HG03045 (cell line): ENCODE results near the gene KSR2.

Source experiments
- ATAC-seq: cut with Tn5 transposase; IDR thresholded peaks from one replicate; pipeline ENCODE4 v1.9.1; 2021; ENCODE audit warnings: mild to moderate bottlenecking, moderate library complexity; ENCODE audit not compliant: unreplicated experiment

The KSR2 gene

DNA sequence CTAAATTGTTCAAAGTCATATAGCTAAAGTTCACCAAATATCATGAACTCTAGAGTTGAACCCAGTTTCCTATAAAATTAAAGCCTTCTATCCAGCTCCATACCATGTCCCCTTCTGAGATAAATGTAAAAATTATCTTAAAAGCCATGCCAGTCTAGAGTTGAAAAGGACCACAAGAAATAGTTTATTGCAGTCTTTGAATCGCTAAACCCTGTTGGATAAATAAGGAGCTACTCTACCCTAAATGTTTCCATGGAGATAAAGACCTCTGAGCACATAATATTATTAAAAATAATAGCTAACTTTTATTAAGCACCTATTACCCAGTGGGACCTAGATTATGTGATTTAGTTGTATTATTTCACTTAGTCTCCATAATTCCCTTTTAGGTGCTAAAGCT, 379.8 kb downstream of the KSR2 start:
- no peak for ATAC-seq

DNA sequence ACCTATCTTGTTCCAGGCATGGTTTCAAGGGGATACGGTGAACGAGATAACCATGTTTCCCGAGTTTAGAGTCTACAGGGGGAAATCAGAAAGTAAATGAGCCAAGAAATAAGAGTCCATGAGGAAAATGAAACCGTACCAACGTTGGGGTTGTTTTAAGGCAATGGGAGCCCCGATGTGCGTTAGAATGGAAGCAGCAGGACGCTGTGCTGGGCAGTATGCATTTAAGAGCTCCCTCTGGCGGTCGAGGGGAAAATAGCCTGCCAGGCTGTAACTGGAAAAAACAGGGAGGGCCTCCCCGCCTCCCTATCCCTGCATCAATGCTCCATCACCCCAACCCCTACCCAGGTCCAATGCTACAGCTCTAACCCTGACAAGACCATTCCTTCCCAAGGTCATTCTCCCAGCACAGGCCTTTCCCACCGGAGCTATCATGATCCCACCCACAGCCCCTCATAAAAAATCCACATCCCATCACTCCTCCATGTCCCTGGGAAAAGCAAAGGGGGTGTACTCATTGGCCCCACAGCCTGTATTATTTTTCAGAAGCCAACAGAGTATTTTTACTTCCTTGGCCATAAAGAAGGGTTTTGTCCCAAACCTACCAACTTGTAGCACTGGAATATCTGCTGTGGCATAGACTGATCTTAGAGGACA, 381.0 kb downstream of the KSR2 start:
- ATAC-seq = no peak

DNA sequence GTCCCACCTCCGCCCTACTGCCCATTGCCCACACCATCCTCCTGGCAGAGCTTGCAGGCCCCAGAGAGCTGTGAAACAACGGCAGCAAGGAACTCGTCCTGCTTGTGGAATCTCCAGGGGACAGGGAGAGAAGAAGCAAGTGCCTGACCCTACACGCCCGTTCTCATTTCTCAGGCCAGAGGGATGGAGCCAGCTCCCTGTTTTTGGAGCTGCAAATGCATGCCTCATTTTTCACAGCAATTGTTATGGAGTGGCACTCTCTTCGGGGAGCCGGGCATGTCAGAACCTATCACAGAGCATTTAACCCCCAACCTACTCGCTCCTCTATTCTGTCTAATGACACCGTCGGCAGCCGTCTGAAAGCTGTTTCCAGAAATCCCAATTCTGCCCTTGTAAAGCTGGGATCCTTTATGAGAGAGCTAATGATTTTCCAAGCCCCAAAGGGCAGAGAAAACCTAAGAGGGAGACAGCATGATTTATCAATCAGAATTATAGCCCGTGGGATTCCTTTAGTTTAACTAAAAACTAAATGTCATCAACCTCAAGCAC, 385.0 kb downstream of the KSR2 start:
- no peak for ATAC-seq

DNA sequence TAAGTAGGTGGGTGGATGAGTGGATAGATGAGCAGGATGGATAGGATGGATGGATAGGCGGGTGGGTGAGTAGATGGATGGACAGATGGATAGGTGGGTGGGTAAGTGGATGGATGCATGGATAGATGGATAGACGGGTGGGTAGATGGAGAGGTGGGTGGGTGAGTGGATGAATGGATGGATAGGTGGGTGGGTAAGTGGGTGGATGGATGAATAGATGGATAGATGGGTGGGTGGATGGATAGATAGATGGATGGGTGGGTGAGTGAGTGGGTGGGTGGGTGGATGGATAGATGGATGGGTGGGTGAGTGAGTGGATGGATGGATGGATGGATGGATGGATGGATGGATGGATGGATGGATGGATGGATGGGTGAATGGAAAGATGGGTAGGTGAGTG, 385.7 kb downstream of the KSR2 start:
- no peak for ATAC-seq

DNA sequence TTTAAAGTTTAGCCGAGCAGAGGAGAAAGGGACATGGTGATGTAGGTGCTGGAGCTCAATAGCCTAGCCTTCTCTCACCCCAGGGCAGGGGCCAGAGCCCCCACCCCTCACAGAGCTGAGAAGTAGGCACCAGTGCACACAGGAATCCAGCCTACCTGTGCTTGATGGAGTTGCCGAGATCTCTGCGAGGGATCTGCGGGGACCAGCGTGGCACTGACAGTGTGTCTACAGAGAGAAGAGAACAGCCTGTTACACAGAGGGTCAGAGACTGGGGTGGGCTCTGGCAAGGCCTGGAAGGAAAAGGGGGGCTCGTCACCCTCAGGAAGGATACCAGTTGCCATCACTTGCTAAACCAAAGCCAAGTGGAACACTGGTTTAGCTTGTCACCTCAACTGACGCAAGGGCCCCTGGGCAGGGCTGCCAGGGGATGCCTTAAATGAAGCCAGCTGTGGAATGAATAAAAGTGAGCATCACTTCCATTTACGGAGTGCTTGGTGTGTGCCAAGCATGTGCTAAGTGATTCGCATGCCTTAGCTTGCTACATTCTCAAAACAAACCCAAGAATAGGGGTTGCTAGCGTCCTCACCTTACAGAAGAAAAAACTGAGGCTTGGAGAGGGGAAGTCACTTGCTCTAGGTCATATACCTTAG, 386.5 kb downstream of the KSR2 start:
- ATAC-seq = no peak

DNA sequence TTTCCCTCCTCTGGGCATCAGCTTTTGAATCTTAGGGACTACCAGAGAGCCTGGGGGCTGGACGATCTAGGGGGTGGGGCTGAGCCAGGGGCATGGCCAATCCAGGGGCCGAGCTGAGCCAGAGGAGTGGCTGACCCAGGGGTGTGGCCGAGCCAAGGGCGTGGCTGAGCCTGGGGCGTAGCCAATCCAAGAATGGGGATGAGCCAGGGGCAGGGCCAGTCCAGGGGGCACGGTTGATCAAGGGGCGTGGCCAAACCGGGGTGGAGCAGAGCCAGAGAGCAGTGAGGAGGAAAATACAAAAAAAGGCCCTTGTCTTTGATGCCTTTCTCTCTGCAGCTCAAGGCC, 388.1 kb downstream of the KSR2 start:
- no peak for ATAC-seq

DNA sequence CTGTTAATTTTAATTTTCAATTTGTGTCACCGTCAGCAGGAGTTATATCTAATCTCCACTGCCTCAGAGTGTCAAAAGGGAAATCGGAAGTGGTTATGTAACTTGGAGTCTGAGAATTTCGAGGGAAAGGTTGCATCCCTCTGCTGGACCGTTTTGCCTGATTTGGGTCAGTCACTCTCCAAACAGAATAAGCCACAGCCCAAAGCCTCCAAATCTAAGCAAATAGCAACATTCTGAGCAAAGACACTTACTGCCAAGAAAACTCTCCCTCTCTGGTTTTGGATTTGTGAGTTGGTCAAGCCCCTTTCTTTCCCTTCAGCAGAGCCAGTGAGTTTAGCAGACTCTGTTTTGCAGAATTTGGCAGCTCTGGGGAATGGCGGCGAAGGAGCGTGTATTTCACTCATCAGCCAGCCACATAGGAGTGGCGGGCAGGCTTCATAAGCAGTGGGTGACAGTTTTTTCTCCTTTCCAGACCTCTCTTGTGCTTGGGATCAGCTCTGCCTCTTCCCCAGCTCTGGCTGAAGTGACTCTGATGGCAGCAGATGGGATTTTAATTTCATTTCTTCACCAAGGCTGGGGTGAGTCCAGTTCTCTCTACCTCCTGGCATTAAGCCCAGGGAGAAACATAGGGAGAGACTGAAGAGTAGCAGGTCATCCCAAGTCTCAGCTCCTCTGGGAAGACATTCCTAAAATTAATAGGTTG, 388.6 kb downstream of the KSR2 start:
- ATAC-seq = no peak

DNA sequence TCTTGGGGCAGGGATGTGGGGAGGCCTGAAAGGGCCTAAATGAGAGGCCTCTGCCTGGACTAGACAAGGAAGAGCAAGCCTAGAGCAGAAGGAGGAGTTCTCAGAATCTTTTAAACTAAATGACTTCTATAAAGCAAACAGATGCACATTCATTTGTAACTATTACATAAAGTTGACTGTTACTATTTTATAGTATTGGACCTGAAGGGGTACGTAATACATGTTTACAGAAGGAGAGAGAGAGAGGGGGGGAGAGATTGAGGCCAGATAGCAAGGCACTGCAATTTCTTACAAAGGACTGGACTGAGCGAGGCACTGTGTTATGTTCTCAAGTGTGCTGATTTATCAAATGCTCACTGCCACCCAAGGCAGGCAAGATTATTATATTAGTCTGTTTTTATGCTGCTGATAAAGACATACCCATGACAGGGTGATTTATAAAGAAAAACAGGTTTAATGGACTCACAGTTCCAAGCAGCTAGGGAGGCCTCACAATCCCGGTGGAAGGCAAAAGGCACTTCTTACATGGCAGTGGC, 391.6 kb downstream of the KSR2 start:
- ATAC-seq = no peak

DNA sequence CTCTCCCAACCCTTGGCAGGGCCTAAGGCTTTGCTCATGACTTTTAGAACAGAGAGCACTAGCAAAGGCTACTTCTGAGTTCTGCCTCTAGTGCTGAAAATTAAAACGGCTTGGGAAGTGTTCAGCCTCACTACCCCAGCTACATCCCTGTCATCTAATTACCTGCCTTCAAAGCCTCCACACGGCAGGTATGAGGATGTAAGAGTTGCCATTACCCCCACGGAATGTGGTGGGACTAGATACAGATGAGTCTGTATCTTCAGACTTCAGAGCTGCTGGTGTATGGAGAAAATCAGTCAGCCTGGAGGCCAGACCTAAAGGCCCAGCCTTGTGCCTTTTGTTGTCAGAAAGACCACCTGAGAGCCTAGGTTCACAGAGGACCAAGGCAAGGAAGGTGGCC, 392.7 kb downstream of the KSR2 start:
- no peak for ATAC-seq

DNA sequence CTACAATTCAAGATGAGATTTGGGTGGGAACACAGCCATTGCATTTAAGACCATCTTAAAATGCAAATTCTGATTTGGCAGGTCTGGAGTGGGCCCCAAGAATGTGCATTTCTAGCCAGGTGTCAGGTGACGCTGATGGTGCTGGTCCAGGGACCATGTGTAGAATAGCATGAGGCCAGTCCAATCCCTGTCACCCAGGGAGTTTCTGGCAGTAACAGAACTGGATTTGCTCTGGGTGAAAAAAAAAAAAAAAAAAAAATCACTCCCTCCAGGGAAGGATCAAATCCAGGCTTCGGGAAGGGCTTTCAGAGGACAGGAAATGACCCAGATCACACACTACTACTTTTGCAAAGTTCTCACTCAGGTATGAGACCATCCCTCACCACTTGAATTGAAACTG, 394.1 kb downstream of the KSR2 start:
- ATAC-seq = no peak

DNA sequence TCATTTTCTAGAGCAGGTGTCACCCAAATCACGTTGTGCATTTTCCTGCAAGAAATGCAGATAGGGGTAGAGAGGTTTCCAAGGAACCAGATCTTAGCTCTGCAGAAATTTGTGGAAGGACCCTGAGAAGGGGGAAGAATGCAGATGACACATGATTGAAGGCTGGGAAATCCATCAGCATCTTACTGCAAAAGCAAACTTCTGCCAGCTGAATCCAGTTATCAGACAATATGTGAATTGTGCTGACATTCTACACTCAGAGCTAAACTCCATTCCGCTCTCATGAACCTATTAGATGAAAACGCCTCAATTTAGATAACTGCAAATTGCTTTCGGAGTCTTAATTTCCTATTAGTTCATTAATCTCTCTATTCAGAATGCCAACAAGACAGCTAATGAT, 396.0 kb downstream of the KSR2 start:
- no peak for ATAC-seq

DNA sequence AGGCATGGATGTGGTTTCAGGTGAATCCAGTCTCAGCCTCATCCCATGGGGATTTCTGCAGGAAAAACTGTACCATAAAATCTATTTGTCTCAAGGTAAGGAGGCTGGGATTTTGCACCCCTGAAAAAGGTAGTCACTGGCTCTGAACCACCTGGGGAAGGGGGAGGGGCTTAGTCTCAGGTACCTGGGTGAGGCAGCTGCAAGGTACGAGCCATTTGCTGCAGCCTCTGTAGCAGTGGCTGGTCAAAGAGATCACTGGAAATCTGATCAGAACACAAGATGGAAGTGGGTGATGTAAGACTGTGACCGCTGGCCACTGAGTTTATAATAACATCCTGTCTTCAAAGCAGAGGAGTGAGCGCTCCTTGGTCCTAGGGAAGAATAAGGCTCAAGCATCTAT, 397.5 kb downstream of the KSR2 start:
- no peak for ATAC-seq

DNA sequence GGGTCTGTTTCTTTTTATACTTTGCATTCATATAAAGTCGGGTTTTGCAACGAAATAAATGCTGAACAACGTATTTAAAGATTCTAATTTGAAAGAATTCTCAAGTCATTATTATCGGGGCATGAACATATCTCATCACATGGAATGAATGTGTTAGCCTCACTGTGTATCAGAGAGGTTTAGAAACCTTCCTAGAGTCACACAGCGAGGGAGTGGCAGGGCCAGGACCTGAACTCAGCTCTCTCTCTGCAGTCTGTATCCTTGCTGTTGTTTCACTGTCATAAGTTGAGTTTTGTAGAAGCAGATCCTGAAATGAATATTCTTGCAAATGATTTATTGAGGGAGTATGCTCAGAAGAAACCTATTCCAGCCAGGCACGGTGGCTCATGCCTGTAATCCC, 398.2 kb downstream of the KSR2 start:
- no peak for ATAC-seq

DNA sequence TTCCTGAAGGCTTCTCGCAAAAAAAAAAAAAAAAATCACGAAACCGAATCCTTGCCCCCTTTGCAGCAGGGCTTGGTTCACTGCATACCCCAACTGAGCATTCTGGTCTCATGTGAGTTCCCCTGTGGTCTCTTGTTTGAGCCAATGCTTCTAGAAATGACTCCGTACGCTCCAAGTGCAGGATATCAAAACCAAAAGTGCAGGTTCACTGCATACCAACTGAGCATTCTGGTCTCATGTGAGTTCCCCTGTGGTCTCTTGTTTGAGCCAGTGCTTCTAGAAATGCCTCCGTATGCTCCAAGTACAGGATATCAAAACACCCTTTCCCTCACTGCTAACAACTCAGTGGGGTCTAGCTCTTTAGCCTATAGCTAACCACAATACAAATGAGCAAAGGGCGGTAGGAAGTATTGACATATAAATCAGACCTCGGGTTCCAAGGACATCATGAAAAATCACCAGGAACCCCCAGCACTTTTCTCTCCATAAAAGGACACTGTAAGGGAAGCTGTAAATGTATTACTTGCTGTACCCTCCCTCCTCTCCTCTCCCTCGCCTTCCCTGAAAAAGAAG, 401.1 kb downstream of the KSR2 start:
- no peak for ATAC-seq

DNA sequence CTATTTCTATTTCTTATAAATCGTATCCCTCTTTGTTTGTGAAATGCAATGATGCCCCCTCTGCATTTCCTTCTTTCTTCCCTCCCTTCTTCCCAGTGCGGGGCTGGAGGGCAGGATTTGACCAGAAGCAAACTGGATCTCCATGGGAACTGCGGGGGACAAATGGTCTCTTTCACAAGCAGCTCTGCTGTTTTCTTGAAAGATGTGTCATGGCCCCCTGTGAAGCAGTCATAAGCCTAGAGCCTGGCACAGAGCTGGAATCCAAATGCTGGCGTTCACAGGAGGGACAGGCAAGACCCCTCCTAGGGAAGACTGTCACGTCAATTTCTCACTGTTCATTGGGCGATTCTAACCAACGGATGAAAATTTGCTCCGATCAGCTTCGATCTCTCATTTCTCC, 403.9 kb downstream of the KSR2 start:
- no peak for ATAC-seq

DNA sequence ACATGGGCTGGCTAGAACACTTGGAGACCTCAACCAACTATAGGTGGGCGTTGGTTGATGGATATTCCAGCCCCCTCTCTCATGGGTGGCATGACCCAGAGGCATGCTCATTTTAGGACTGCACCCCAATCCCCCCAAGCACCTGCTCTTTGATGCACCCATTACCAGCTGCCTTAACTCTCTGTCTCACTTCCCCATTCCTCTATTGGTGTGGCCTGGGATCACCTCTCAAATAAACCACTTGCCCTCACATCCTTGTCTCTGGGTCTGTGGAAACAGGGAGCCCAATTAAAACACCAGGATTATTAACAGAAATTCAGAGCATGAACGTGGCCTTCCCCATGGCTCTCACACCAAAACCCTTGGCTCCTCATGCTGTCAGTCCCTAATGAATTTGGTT, 405.1 kb downstream of the KSR2 start:
- ATAC-seq = no peak

DNA sequence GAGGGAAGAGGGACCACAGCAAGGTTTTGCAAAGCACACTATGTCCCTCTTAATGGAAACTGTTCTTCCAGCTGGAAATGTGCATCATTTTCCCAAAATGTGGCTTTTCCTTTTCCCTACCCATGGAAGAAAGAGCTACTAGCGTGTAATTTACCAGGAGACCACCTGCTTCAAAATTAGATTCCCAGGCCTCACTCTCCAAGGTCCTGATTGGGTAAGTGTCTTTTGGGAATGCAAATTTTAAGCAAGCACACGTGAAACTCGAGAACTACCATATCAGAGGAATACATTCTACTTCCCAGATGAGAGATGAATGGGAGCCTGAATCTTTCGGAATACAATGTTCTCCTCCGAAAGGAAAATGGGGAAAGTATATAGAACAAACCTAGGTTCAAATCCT, 405.8 kb downstream of the KSR2 start:
- no peak for ATAC-seq

DNA sequence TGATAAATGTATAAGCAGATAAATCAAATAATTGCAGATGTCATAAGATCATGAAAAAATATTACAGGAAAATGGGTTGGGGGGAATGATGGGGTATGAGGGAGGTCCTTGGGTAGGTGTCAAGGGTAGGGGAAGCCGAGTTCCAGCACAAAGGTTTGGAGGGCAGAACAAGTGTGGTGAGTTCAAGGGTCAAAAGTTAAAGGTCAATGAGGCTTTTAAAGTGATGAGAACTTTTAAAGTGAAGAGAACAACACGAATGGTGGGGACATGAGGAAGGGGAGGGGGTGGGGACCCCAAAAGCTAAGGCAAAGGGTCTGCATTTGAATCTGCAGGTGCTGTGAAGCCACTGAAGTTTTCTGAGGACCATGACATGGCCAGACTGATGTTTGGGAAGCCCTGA, 406.8 kb downstream of the KSR2 start:
- ATAC-seq = no peak

DNA sequence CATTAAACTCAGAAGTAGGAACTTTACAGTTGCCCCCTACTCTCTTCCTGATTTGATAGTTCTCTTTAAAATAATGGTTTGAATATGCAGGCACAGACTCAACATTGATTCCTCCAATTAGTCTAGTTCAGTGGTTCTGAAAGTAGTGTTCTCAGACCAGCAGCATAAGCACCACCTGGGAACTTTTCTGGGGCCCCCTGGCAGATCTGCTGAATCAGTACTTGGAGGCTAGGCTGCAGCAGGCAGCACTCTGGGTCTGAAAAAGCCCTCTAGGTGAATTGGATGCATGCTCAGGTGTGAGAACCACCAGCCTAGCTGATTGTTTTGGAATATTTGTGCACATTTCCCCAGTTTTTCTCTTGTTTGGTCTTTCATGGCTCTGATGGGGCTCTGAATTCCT, 408.8 kb downstream of the KSR2 start:
- ATAC-seq = no peak

DNA sequence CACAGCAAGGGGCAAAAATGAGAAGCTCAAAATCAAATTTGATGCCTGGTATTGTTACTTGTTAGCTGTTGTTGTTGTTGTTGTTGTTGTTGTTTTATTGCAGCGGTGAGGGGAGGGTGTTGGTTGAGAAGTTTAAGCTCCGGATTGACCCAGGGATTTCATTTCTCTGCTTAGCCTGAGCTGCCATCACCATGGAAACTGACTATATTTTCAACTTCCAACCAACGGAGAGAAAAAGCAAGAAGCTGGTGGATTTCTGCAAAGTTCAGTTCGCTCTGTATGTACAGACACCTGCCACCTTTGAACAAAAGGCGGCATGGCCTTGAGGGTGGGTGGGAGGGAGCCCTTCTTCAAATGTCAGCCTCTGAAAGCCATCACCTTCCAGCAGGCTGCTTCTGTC, 412.9 kb downstream of the KSR2 start:
- ATAC-seq = no peak

DNA sequence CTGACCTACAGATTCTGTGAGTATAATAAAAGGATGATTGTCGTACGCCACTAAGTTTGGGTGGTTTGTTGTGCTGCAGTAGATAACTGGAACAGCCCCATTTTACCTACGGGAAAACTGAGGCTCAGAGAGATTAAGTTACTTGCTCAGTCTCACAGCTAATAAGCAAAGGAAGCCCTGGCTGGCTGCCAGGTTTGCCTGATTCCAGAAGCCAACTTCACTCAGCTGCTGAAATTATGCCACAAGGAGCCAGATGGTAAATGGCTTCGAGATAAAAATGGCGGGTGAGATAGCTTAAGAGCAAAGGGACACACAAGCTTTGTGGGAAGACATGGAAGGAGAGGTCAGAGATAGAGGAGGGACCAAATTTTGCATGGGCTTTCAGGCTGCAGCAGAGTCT, 415.8 kb downstream of the KSR2 start:
- ATAC-seq = no peak

DNA sequence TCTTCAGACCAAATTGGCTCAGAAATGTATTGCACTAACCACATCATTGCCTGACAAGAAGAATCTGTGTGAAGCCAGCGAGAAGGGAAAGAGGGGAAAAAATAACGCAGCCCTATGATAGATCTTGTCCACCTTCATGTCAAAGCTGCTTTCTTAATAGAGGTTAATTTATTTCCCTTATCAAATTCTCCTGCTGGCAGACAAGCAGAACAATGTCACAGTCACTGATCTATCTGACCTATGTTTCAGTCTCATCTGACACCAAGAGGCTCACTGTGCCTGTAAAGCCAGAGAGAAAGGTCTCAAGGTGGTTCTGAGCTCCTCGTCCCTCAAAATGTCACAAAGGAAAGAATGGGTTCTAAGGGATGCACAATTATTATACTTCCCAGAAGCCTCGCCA, 417.1 kb downstream of the KSR2 start:
- no peak for ATAC-seq
